ENCODE measurements around the gene CDC40.
"Not testable (repeated sequence)": the region's sequence is repeated elsewhere in the genome, so short reads cannot be mapped to it uniquely, and the experiment has no call there.

- TF ChIP-seq CTCF (IDR thresholded peaks at IDR 0.05; ENCODE audit: poor library complexity); EZH2phosphoT487 (IDR thresholded peaks at IDR 0.05; ENCODE audit: low read depth, severe bottlenecking, unreplicated experiment): not testable (repeated sequence)
Observed at GRCh38 chr6:110272781-110273180, 92.6 kb downstream of the CDC40 start.

Data from hepatocyte (in vitro differentiated cells).